ENCODE measurements around the gene CA10. TPM values are rescaled to one million over a fixed set of nuclear protein-coding genes. Genes with fewer than 3 reads are reported as not detected.

CA10 gene
- total and polyA plus RNA-seq, 2 experiments from 2014 or later, result 0.92 to 1.5 TPM

DNA sequence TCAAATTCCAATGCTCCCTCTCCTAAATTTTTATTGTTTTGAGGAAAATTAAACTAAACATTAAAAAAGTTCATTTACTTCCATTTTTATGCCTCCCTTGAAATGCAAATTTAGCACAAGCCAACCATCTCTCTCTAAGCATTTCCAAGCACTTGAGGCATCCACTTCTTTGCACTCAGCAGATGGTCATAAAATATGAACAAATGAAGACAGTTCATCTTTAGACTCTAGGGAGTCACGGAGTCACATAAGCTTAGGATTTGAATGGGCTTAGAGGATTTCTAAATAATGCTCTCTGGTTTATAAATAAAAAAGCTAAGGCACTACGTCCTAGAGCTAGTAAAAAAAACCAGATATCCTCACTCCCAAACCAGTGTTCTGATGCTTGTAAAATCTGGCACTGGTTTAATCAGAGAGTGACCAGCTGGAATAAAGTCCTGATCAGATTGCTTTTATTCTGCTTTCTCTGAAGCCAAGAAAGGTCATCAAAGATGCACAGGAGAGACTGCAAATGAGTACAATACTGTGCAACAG lies 204.2 kb downstream of the CA10 start:
- H3K27me3 ChIP-seq (ENCODE audit: insufficient read depth), result no peaks in the 10 kb centered on the region
- H3K79me2 ChIP-seq (replicated peaks; ENCODE audit: insufficient read depth), result no peaks in the 10 kb centered on the region
- no peaks in the 10 kb centered on the region for H3F3A ChIP-seq (replicated peaks; ENCODE audit: low read depth)
- H3K27ac ChIP-seq (ENCODE audit: low read depth), result no peak overlapping the region
- no peak overlapping the region for H3K27ac Mint-ChIP-seq
- TF ChIP-seq, protein P1, sequence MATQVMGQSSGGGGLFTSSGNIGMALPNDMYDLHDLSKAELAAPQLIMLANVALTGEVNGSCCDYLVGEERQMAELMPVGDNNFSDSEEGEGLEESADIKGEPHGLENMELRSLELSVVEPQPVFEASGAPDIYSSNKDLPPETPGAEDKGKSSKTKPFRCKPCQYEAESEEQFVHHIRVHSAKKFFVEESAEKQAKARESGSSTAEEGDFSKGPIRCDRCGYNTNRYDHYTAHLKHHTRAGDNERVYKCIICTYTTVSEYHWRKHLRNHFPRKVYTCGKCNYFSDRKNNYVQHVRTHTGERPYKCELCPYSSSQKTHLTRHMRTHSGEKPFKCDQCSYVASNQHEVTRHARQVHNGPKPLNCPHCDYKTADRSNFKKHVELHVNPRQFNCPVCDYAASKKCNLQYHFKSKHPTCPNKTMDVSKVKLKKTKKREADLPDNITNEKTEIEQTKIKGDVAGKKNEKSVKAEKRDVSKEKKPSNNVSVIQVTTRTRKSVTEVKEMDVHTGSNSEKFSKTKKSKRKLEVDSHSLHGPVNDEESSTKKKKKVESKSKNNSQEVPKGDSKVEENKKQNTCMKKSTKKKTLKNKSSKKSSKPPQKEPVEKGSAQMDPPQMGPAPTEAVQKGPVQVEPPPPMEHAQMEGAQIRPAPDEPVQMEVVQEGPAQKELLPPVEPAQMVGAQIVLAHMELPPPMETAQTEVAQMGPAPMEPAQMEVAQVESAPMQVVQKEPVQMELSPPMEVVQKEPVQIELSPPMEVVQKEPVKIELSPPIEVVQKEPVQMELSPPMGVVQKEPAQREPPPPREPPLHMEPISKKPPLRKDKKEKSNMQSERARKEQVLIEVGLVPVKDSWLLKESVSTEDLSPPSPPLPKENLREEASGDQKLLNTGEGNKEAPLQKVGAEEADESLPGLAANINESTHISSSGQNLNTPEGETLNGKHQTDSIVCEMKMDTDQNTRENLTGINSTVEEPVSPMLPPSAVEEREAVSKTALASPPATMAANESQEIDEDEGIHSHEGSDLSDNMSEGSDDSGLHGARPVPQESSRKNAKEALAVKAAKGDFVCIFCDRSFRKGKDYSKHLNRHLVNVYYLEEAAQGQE (IDR thresholded peaks at IDR 0.05; ENCODE audit: unreplicated experiment), result no peak
- TF ChIP-seq, protein P2, sequence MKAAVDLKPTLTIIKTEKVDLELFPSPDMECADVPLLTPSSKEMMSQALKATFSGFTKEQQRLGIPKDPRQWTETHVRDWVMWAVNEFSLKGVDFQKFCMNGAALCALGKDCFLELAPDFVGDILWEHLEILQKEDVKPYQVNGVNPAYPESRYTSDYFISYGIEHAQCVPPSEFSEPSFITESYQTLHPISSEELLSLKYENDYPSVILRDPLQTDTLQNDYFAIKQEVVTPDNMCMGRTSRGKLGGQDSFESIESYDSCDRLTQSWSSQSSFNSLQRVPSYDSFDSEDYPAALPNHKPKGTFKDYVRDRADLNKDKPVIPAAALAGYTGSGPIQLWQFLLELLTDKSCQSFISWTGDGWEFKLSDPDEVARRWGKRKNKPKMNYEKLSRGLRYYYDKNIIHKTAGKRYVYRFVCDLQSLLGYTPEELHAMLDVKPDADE (IDR thresholded peaks at IDR 0.05), result no peak
- TF ChIP-seq NANOG (IDR thresholded peaks at IDR 0.05; ENCODE audit: borderline replicate concordance) (no peak), STAT1 (IDR thresholded peaks at IDR 0.05; ENCODE audit: unreplicated experiment) (no peak)
- TF ChIP-seq, protein P3, sequence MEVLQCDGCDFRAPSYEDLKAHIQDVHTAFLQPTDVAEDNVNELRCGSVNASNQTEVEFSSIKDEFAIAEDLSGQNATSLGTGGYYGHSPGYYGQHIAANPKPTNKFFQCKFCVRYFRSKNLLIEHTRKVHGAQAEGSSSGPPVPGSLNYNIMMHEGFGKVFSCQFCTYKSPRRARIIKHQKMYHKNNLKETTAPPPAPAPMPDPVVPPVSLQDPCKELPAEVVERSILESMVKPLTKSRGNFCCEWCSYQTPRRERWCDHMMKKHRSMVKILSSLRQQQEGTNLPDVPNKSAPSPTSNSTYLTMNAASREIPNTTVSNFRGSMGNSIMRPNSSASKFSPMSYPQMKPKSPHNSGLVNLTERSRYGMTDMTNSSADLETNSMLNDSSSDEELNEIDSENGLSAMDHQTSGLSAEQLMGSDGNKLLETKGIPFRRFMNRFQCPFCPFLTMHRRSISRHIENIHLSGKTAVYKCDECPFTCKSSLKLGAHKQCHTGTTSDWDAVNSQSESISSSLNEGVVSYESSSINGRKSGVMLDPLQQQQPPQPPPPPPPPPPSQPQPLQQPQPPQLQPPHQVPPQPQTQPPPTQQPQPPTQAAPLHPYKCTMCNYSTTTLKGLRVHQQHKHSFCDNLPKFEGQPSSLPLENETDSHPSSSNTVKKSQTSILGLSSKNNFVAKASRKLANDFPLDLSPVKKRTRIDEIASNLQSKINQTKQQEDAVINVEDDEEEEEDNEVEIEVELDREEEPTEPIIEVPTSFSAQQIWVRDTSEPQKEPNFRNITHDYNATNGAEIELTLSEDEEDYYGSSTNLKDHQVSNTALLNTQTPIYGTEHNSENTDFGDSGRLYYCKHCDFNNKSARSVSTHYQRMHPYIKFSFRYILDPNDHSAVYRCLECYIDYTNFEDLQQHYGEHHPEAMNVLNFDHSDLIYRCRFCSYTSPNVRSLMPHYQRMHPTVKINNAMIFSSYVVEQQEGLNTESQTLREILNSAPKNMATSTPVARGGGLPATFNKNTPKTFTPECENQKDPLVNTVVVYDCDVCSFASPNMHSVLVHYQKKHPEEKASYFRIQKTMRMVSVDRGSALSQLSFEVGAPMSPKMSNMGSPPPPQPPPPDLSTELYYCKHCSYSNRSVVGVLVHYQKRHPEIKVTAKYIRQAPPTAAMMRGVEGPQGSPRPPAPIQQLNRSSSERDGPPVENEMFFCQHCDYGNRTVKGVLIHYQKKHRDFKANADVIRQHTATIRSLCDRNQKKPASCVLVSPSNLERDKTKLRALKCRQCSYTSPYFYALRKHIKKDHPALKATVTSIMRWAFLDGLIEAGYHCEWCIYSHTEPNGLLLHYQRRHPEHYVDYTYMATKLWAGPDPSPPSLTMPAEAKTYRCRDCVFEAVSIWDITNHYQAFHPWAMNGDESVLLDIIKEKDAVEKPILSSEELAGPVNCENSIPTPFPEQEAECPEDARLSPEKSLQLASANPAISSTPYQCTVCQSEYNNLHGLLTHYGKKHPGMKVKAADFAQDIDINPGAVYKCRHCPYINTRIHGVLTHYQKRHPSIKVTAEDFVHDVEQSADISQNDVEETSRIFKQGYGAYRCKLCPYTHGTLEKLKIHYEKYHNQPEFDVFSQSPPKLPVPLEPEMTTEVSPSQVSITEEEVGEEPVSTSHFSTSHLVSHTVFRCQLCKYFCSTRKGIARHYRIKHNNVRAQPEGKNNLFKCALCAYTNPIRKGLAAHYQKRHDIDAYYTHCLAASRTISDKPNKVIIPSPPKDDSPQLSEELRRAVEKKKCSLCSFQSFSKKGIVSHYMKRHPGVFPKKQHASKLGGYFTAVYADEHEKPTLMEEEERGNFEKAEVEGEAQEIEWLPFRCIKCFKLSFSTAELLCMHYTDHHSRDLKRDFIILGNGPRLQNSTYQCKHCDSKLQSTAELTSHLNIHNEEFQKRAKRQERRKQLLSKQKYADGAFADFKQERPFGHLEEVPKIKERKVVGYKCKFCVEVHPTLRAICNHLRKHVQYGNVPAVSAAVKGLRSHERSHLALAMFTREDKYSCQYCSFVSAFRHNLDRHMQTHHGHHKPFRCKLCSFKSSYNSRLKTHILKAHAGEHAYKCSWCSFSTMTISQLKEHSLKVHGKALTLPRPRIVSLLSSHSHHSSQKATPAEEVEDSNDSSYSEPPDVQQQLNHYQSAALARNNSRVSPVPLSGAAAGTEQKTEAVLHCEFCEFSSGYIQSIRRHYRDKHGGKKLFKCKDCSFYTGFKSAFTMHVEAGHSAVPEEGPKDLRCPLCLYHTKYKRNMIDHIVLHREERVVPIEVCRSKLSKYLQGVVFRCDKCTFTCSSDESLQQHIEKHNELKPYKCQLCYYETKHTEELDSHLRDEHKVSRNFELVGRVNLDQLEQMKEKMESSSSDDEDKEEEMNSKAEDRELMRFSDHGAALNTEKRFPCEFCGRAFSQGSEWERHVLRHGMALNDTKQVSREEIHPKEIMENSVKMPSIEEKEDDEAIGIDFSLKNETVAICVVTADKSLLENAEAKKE (CRISPR knock-in tag; IDR thresholded peaks at IDR 0.05), result no peak
- TF ChIP-seq, protein P4, sequence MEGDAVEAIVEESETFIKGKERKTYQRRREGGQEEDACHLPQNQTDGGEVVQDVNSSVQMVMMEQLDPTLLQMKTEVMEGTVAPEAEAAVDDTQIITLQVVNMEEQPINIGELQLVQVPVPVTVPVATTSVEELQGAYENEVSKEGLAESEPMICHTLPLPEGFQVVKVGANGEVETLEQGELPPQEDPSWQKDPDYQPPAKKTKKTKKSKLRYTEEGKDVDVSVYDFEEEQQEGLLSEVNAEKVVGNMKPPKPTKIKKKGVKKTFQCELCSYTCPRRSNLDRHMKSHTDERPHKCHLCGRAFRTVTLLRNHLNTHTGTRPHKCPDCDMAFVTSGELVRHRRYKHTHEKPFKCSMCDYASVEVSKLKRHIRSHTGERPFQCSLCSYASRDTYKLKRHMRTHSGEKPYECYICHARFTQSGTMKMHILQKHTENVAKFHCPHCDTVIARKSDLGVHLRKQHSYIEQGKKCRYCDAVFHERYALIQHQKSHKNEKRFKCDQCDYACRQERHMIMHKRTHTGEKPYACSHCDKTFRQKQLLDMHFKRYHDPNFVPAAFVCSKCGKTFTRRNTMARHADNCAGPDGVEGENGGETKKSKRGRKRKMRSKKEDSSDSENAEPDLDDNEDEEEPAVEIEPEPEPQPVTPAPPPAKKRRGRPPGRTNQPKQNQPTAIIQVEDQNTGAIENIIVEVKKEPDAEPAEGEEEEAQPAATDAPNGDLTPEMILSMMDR (conservative IDR thresholded peaks at IDR 0.05; ENCODE audit: low read depth in 2 of 2), result no peak
- H3K4me3 Mint-ChIP-seq, result no peak overlapping the region
- peaks cover 1% of the 10 kb centered on the region for H3K27me3 Mint-ChIP-seq (ENCODE audit: insufficient read depth, low read depth, poor library complexity)
- H3K36me3 ChIP-seq (ENCODE audit: insufficient read depth), result no peaks in the 10 kb centered on the region
- H3K36me3 Mint-ChIP-seq (ENCODE audit: low read depth), result no peaks in the 10 kb centered on the region
- H3K4me1 Mint-ChIP-seq, result peaks cover 5% of the 10 kb centered on the region; the same call in 2 of the 3 replicates
- no peak overlapping the region for H2AFZ ChIP-seq
- DNase-seq (ENCODE audit: low spot score) (no peak), ATAC-seq (no peak)
- H3K4me3 ChIP-seq, result no peak overlapping the region
- no peaks in the 10 kb centered on the region for H3K9me2 ChIP-seq (ENCODE audit: insufficient read depth)
- no peak overlapping the region for H3K4me2 ChIP-seq
- H3K9me3 Mint-ChIP-seq, result no peaks in the 10 kb centered on the region
- no peaks in the 10 kb centered on the region for H3K4me1 ChIP-seq (ENCODE audit: insufficient read depth)
- H4K20me1 ChIP-seq (replicated peaks; ENCODE audit: insufficient read depth), result no peaks in the 10 kb centered on the region

All from GM23338 (cell line).